H1 (cell line): ENCODE results near the gene LPP.

Experiments
- BACH1 ChIP-seq: IDR thresholded peaks from 2 replicates; pipeline ENCODE4 v1.6.1; 2012; ENCODE audit warnings: low read length, improper control_type of control experiment
- BCL11A ChIP-seq, 2 experiments: IDR thresholded peaks; one replicate each; pipeline ENCODE4 v1.6.1; 2011; ENCODE audit warnings: low read depth in 2 of 2, low read length in 2 of 2, mild to moderate bottlenecking in 2 of 2
- CTCF ChIP-seq, 3 experiments: IDR thresholded peaks; 1 replicate in 2 of 3; 2 replicates in 1 of 3; pipeline versions ENCODE4 v1.5.1 to v1.6.1; 2011; ENCODE audit warnings: low read length in 3 of 3, mild to moderate bottlenecking in 3 of 3, inconsistent platforms in 2 of 3, low read depth in 1 of 3, moderate library complexity in 1 of 3; ENCODE audit not compliant: insufficient read depth in 1 of 3; ENCODE audit errors: control extremely low read depth in 1 of 3
- EP300 ChIP-seq, 2 experiments: IDR thresholded peaks; 1 replicate in 1 of 2; 2 replicates in 1 of 2; pipeline ENCODE4 v1.6.1; 2011 to 2012; ENCODE audit warnings: low read depth in 2 of 2, low read length in 2 of 2, mild to moderate bottlenecking in 2 of 2, borderline replicate concordance in 1 of 2, inconsistent platforms in 1 of 2, moderate library complexity in 1 of 2
- KDM5A ChIP-seq: fragments of 200-600 bp; IDR thresholded peaks from 2 replicates; pipeline ENCODE4 v1.7.1; 2012; ENCODE audit warnings: mild to moderate bottlenecking, low read length, inconsistent platforms, mixed read lengths
- MAFK ChIP-seq: IDR thresholded peaks from 2 replicates; pipeline ENCODE4 v1.6.1; 2012; ENCODE audit warnings: low read depth, mild to moderate bottlenecking, improper control_type of control experiment, low read length
- MAX ChIP-seq: IDR thresholded peaks from 2 replicates; pipeline ENCODE4 v1.6.1; 2012; ENCODE audit warnings: inconsistent platforms
- POLR2AphosphoS5 ChIP-seq: IDR thresholded peaks from 2 replicates; pipeline ENCODE4 v1.6.1; 2011; ENCODE audit warnings: low read depth, low read length
- SIN3A ChIP-seq, 2 experiments: IDR thresholded peaks in 1 of 2; conservative IDR thresholded peaks in 1 of 2; 2 replicates each; pipeline ENCODE4 v1.6.1; 2011 to 2012; ENCODE audit warnings: low read length in 2 of 2, improper control_type of control experiment in 1 of 2, low read depth in 1 of 2, mild to moderate bottlenecking in 1 of 2
- TAF1 ChIP-seq: IDR thresholded peaks from 2 replicates; pipeline ENCODE4 v1.6.1; 2011; ENCODE audit warnings: mild to moderate bottlenecking, low read depth, low read length
- USF2 ChIP-seq: IDR thresholded peaks from 2 replicates; pipeline ENCODE4 v1.6.1; 2011; ENCODE audit warnings: low read length, improper control_type of control experiment
- ZNF274 ChIP-seq: IDR thresholded peaks from 2 replicates; pipeline ENCODE4 v1.7.0; 2012; ENCODE audit warnings: low read length, borderline replicate concordance; ENCODE audit errors: extremely low read depth

- no peak for TF ChIP-seq USF2
- TF ChIP-seq EP300 (IDR thresholded peaks at IDR 0.05; ENCODE audit: borderline replicate concordance in 1 of 2, low read depth in 2 of 2, low read length in 2 of 2), result no peak
- TF ChIP-seq POLR2AphosphoS5, result no peak
- TF ChIP-seq KDM5A, result no peak
- TF ChIP-seq CTCF (IDR thresholded peaks at IDR 0.05; ENCODE audit: control extremely low read depth in 1 of 3, insufficient read depth in 1 of 3, low read depth in 1 of 3, low read length in 3 of 3), result no peak
- TF ChIP-seq MAX, result no peak
- no peak for TF ChIP-seq SIN3A (conservative IDR thresholded peaks at IDR 0.05 in 1 of 2, IDR thresholded peaks at IDR 0.05 in 1 of 2; ENCODE audit: low read depth in 1 of 2, low read length in 2 of 2)
- TF ChIP-seq BCL11A (IDR thresholded peaks at IDR 0.05; ENCODE audit: low read depth in 2 of 2, low read length in 2 of 2), result no peak
- no peak for TF ChIP-seq TAF1
- TF ChIP-seq BACH1, result no peak
- no peak for TF ChIP-seq MAFK
- TF ChIP-seq ZNF274, result no peak
These were observed 596.7 kb downstream of the LPP start for GRCh38 chr3:188750617-188751016.
